Sigmoid colon (tissue), 4 donors: ENCODE measurements around the gene SCUBE1.

Source experiments
- CTCF ChIP-seq, 4 experiments: fragments of 450-650 bp in 3 of 4; fragments of 200-600 bp in 1 of 4; IDR thresholded peaks; one replicate each; pipeline ENCODE4 v1.5.1; 2016 to 2019; ENCODE audit warnings: antibody characterized with exemption in 4 of 4, mild to moderate bottlenecking in 3 of 4, moderate library complexity in 2 of 4
- EP300 ChIP-seq, 4 donors: sonication (generic); formaldehyde crosslinking; IDR thresholded peaks; one replicate each; pipeline ENCODE4 v1.6.1; 2017; ENCODE audit warnings: antibody characterized with exemption in 4 of 4
- POLR2A ChIP-seq, 2 donors: fragments of 450-650 bp; IDR thresholded peaks; one replicate each; pipeline ENCODE4 v1.6.1; 2016; ENCODE audit warnings: antibody characterized with exemption in 2 of 2, mild to moderate bottlenecking in 2 of 2, moderate library complexity in 2 of 2
- POLR2AphosphoS5 ChIP-seq, 4 donors: sonication (generic); formaldehyde crosslinking; IDR thresholded peaks; one replicate each; pipeline ENCODE4 v1.6.1; 2017; ENCODE audit warnings: antibody characterized with exemption in 4 of 4

- TF ChIP-seq CTCF (IDR thresholded peaks at IDR 0.05) (no peak), POLR2A (IDR thresholded peaks at IDR 0.05) (no peak), POLR2AphosphoS5 (IDR thresholded peaks at IDR 0.05) (no peak), EP300 (IDR thresholded peaks at IDR 0.05) (no peak)
Measured at GRCh38 chr22:43236411-43237166, 106.6 kb downstream of the SCUBE1 start.
